ENCODE data around the gene TSPAN18.
"Not testable (repeated sequence)": the region's sequence is repeated elsewhere in the genome, so short reads cannot be mapped to it uniquely, and the experiment has no call there.

The TSPAN18 gene

GRCh38 chr11:44853666-44854065 is 126.9 kb downstream of the TSPAN18 start:
- no peak for DNase-seq

DNA sequence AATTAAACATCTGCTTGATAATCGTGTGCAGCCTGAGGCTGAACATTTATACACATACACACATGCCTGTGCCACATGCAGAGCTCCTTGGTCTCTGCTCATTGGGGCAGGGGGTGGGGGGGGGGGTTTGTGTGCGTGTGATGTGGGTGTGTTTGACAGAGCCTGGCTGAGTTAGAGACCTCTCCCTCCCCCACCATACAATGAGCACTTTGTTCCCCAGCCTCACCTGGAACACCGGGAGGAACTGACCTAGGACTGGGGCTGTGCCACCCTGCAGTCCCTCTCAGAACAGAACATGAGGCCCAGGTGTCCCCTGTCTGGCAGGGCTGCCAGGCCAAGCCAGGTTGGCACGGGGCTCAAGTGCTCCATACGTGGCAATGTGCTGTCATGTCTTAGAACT is 127.3 kb downstream of the TSPAN18 start:
- DNase-seq: no peak

GRCh38 chr11:44854741-44855492 is 128.2 kb downstream of the TSPAN18 start:
- DNase-seq: no peak

DNA sequence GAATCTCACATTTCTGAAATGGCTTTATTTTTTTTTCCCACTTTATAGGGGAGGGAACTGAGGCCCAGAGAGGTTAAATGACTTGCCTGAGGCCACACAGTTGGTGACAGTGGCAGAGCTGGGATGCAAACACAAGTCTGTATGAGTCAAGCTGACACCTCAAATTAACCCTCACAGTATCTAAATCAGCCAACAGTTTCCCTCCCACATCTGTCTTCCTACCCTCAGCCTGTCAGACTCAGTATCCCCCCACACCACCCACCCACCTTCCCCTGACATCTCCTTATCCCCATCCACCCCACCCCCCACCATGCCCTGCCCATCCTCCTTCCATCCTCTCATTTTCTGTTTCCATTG is 128.7 kb downstream of the TSPAN18 start:
- DNase-seq: no peak

GRCh38 chr11:44857490-44858090 is 130.8 kb downstream of the TSPAN18 start:
- DNase-seq: no peak

GRCh38 chr11:44858796-44859527 is 132.2 kb downstream of the TSPAN18 start:
- DNase-seq: no peak

DNA sequence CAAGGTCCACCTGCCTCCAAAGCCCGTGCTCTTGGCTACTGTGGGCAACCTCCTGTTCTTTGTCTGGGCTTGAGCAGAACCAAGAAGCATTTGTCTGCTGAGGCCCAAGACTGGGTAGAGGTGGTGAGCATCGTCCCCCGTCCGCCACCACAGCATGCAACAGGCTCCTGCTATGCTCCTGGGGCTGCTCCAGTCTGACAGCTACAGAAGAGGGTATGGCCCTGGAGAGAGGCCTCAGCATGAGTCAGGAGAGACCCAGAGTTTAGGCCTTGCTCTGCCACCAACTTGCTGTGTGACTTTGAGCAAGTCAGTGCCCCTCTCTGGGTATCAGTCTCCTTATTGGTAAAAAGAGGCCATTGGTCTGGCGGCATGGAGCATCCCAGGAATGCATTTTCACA is 132.8 kb downstream of the TSPAN18 start:
- no peak for DNase-seq

DNA sequence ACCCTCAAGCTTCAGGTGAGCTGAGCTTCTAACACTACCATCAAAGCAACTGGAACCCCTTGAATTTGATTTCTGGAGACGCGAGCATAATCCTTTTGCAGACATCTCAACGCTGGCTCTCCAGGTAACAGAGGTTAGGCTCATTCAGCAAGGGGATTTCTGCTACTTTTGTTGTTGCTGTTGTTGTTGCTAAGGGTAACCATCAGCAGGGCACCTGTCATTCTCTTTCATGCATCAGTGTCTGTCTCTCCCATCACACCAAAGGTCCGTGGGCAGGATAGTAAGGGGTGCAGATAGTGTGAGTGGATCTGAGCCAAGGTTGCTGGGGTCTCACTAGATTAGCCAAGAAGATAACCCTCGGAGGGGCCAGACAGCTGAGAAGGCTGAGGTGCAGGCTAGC is 133.6 kb downstream of the TSPAN18 start:
- no peak for DNase-seq

DNA sequence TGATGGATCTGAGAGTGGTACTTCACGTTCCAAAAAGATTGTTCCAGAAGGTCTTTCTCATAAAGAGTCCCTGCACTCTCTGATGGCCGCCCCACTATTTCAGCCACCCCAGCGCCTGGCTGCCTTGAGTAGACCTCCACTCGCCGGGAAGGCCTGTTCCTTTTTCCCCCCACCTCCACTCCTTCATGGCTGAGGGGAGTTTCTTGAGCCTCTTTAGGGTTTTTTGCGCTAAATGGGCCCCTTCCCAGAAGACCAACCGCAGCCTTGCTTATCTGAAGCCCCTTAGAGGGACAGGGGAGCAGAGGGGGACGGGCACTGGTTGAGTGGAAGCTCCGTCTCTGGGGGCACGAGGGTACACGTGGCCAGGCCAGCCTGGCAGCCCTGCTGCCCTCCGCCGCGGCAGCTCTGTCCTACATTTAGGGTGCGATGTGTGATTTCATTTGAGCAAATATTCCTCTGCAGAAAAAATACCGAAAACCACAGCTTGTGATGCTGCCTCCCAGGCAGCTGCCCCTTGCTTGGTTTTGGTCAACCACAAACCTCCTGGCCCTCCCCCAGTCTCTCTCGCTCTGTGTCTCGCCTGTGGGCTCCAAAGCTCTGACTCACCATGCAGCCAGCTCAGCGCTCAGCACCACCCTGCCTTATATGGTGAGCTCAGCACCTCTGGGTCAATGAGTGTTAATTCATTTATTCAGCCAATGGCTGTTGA is 135.2 kb downstream of the TSPAN18 start:
- DNase-seq: peak; percentile 79

- no peak for DNase-seq
Observed at GRCh38 chr11:44862558-44863101, 135.9 kb downstream of the TSPAN18 start.

DNA sequence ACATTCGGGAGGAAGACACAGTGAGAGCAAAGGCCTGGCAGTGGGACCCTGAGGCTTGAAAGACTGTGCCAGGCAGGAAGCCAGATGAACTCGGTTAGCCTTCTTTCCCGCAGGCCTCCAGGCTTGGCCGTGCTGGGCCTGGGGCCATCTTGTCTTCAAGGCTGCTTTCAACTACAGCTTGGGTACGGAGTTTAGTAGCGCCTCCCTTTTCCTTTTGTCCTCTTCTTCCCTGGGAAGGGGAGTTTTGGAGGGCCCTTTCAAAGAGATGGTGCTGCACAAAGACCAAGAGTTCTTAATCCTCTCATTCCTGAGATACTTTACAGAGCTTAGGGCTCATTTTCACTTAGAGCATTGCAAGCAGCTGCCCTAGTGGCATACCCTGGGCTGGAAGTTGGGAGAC is 136.5 kb downstream of the TSPAN18 start:
- DNase-seq: no peak

- DNase-seq: no peak
Observed at GRCh38 chr11:44865866-44866272, 139.1 kb downstream of the TSPAN18 start.

DNA sequence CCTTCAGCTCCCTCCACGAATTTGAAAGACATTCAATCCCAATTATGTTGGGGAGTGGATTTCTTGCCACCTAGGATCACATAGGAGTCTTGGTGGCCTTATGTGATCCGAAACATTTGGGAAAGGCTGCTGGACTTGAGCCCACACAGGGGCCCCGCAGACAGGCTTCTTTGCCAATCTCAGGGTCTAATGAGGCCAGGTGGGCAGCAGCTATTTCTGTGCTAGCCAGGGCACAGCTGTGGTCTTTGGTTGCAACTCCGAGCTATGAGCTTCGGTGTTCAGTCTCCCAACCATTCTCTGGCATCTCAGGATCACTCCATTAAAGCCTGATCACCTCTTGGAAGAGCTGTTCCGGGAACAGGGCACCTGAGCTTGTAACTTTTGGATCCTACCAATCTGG is 139.5 kb downstream of the TSPAN18 start:
- DNase-seq: no peak

DNA sequence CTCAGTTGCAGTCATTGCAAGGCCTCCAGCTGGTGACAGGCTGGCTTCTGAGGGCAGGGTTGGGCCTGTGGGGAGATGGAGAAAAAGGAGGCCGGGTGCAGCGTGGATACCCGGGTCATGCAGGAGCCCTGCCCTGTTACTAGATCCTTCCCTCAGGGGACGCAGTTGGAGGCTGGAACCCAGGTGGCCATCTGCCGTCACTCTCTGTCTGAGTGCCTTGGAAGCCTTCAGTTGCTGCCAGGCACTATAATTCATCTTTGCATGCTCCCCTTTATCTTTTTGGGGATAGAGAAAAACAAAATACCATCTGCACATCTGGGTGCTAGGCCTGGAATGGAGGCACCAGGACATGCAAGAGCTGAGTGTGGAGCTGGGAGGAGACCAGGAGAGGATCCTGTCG is 141.3 kb downstream of the TSPAN18 start:
- no peak for DNase-seq

DNA sequence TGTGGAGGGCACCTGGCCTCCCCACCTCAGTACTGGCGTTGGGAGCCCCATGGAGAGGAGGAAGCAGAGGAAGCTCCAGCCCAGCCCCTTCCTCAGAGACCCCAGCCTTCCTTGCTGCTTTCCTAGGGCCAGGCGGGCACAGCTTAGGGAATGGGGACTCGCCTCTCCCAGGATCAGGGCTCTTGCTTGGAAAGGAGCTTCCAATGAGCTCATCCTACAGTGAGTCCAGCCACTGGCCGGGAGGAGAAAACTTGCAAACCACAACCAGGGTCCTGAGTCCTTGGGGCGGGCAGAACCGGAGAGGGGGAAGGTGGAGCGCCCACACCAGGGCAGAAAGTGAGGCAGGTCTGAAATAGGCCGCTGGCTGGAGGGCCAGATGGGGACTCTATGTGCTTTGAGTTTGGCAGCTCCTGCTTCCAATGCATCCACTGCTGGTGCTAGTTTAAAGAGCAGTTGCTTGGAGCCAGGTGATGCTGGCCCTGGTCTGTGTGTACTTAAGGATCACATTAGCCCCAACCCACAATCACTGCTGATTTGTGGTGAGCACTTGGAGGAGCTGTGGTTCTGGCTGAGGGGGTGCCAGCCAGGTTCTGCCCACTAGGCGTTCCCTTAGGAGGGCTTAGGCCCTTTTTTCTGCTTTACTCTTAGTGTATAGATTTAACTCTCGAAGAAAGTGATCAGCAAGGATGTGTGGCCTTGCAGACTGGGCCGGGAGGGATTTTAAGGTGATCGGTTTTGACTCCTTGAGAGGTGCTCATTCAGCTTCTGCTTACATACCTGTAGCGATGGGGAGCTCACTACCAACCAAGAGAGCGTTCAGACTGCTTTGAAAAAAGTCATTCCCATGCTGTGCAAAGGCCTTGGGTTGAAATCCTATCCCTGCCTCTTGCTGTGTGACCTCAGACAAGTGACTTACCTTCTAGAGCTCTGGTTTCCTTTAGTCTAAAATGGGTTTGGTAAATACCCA is 142.0 kb downstream of the TSPAN18 start:
- DNase-seq: no peak

GRCh38 chr11:44870181-44870580 is 143.4 kb downstream of the TSPAN18 start:
- DNase-seq: no peak

DNA sequence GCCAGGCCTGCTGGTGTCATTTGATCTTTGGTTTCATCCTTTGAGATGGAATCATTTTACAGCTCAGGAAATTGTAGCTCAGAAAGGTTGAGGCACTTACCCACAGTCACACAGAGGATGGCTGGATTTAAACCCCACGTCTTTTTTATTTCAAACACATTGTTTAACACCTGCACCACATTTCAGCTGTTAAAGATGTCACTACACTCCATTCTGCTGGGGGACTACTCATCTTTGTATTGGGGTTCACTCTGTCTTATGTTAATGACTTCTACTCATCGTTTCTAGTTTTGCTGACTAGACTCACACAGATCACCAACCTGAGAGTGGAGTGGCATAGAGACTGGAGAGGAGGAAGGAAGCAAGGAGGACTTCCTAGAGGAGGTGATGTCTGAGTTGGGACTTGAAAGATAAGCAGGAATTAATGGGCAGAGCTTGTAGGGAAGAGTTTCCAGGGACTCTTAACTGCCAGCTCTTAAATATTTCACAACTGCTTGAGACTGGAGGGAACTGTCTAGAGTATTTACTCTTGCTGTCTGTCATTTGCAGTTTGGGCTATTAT is 143.9 kb downstream of the TSPAN18 start:
- DNase-seq: no peak

DNA sequence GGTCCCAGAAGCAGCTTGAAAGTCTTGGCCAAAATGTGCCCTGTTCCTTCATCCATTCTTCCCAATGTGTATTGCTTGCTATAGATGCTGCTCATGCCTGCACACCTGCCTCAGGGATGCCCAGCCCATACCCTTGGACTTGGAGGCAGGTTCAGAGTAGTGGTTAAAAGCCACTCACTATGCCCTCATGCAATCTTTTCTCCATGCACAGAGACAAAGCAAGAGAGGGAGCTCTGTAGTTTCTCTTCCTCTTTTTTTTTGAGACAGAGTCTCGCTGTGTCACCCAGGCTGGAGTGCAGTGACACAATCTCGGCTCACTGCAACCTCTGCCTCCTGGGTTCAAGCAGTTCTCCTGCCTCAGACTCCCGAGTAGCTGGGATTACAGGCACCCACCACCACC is 144.9 kb downstream of the TSPAN18 start:
- DNase-seq: not testable (repeated sequence)

DNA sequence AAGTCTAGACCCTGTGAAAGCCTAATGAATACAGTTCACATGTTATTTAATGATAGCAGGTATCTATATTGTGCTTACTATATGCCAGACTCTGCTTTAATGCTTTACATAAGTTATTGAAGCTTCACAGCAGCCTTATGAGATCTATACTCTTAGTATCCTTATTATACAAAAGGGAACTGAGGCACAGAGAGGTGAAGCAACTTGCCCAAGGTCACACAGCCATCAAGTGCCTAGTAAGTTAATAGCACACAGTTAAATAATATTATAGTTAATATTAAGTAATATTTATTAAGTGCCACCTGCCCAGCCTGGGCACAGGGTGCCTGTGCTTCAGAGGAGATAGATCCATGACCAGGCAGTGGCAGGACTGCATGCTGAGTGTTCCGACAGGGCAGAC is 145.8 kb downstream of the TSPAN18 start:
- DNase-seq: no peak

DNA sequence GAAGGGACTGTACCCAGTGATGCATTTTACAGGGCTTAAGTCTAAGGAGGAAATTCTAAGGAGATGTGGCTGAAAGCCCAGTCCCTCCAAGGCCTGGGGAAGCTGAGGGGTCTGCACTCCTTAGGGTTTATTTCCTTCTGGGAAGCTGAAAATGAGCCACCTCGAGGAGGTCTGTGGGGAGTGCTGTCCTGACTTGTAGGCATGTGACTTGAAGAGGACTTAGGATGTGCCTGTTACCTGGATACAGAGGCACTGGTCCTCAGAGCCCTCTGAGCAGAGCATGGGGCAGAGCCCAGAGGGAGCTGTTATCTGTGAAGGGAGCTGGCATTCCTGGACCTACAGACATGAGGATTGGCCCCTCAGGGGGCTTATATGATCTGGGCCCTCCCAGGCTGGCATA is 146.8 kb downstream of the TSPAN18 start:
- DNase-seq: no peak

GRCh38 chr11:44874284-44874683 is 147.5 kb downstream of the TSPAN18 start:
- no peak for DNase-seq

DNA sequence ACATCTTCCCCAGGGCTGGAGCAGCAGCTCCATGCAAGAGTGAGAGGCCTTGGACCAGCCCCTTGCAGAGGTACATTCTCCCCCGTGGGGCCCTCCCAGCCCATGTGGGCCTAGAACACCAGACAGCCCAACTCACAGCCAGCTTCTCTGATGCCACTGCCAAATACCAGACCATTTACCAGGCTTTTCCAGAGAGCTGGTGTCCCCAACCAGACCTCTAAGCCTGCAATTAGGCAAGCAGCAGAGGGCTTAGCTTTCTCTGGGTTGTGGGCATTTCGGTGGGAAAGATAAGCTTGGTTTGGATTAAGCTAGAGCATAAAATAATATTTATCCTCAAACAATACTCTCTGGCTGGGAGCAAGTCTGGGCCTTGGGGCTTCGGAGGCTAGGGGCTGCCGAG is 148.3 kb downstream of the TSPAN18 start:
- DNase-seq: no peak
